B cell (primary cell): Measurements from ENCODE around the gene SPOP. TPM values are rescaled to one million over a fixed set of nuclear protein-coding genes. Genes with fewer than 3 reads are reported as not detected.

Experiments
- ATAC-seq: fragments of 200-7000 bp; cut with Tn5 transposase; one replicate; pipeline ENCODE4 v1.10.0; 2021; ENCODE audit warnings: low read depth, mild to moderate bottlenecking, moderate number of reproducible peaks, moderate library complexity
- CTCF ChIA-PET: fragments of 350-600 bp; sonication (Branson Sonifier 250); formaldehyde crosslinking; loops from one replicate; lab custom pipeline; 2021; ENCODE audit warnings: antibody characterized with exemption, inconsistent platforms; lab: Charles Lee
- POLR2A ChIA-PET: fragments of 350-600 bp; sonication (Branson Sonifier 250); formaldehyde crosslinking; loops from one replicate; lab custom pipeline; 2021; ENCODE audit warnings: antibody characterized with exemption; lab: Charles Lee
- DNase-seq: peaks from one replicate; pipeline ENCODE4 v3.0.0; 2013
- H2AFZ ChIP-seq: 2 replicates; pipeline ENCODE4 v1.6.1; 2012; ENCODE audit warnings: mild to moderate bottlenecking, low read depth, low read length; ENCODE audit not compliant: insufficient read depth, poor library complexity, severe bottlenecking
- H3K27ac ChIP-seq, 2 donors: 1 replicate in 1 of 2; 2 replicates in 1 of 2; pipeline ENCODE4 v1.5.1; 2012 to 2013; ENCODE audit warnings: low read length in 2 of 2, mild to moderate bottlenecking in 2 of 2, moderate library complexity in 1 of 2
- H3K27me3 ChIP-seq, 4 experiments: fragments of 200-600 bp in 1 of 4; sonication (generic) in 1 of 4; replicated peaks in 1 of 4; 1 replicate in 2 of 4; 2 replicates in 2 of 4; pipeline versions ENCODE4 v1.6.1 to v1.7.0; 2013 to 2016; ENCODE audit warnings: low read length in 3 of 4, mild to moderate bottlenecking in 2 of 4, mixed read lengths in 1 of 4, moderate library complexity in 1 of 4; ENCODE audit not compliant: insufficient read depth in 4 of 4, control insufficient read depth in 3 of 4; ENCODE audit errors: control extremely low read depth in 1 of 4
- H3K36me3 ChIP-seq, 2 experiments: replicated peaks in 1 of 2; 1 replicate in 1 of 2; 2 replicates in 1 of 2; pipeline versions ENCODE4 v1.6.1 to v1.7.1; 2013; ENCODE audit warnings: low read length in 1 of 2; ENCODE audit not compliant: insufficient read depth in 2 of 2, control insufficient read depth in 1 of 2; ENCODE audit errors: control extremely low read depth in 1 of 2, extremely low read depth in 1 of 2
- H3K4me1 ChIP-seq, 2 donors: fragments of 200-600 bp in 1 of 2; sonication (generic) in 1 of 2; 1 replicate in 1 of 2; 2 replicates in 1 of 2; pipeline versions ENCODE4 v1.5.1 to v1.6.1; 2013 to 2017; ENCODE audit warnings: low read length in 2 of 2; ENCODE audit not compliant: control insufficient read depth in 2 of 2, insufficient read depth in 2 of 2
- H3K4me2 ChIP-seq: replicated peaks from 2 replicates; pipeline ENCODE3; 2012; ENCODE audit warnings: mild to moderate bottlenecking, low read depth, low read length; ENCODE audit not compliant: poor library complexity, severe bottlenecking
- H3K4me3 ChIP-seq, 5 experiments: fragments of 200-600 bp in 1 of 5; sonication (generic) in 1 of 5; 1 replicate in 3 of 5; 2 replicates in 2 of 5; pipeline versions ENCODE4 v1.5.1 to v1.7.0; 2011 to 2016; ENCODE audit warnings: low read length in 4 of 5, mild to moderate bottlenecking in 4 of 5, low read depth in 2 of 5, control low read depth in 1 of 5, moderate library complexity in 1 of 5; ENCODE audit not compliant: insufficient read depth in 1 of 5; ENCODE audit errors: control extremely low read depth in 1 of 5, extremely low read depth in 1 of 5
- H3K79me2 ChIP-seq: fragments of 200-600 bp; sonication (generic); one replicate; pipeline ENCODE4 v1.6.0; 2016; ENCODE audit warnings: low read length; ENCODE audit not compliant: control insufficient read depth, insufficient read depth
- H3K9ac ChIP-seq: fragments of 200-600 bp; sonication (generic); 2 replicates; pipeline ENCODE4 v1.6.1; 2017; ENCODE audit warnings: mild to moderate bottlenecking, low read length, moderate library complexity
- H3K9me3 ChIP-seq, 3 donors: one replicate each; pipeline versions ENCODE4 v1.6.1 to v1.7.1; 2013; ENCODE audit warnings: low read length in 2 of 3; ENCODE audit not compliant: control insufficient read depth in 2 of 3, insufficient read depth in 1 of 3; ENCODE audit errors: control extremely low read depth in 1 of 3
- H4K20me1 ChIP-seq: 2 replicates; pipeline ENCODE4 v1.6.0; 2012; ENCODE audit warnings: mild to moderate bottlenecking, low read length; ENCODE audit not compliant: insufficient read depth, control insufficient read depth, poor library complexity, severe bottlenecking
- H3K27ac Mint-ChIP-seq: one replicate; pipeline ENCODE4 v1.8.0; 2021; ENCODE audit warnings: mixed read lengths
- H3K27me3 Mint-ChIP-seq: one replicate; pipeline ENCODE4 v1.8.0; 2021; ENCODE audit warnings: mixed read lengths
- H3K4me1 Mint-ChIP-seq: one replicate; pipeline ENCODE4 v1.8.0; 2021; ENCODE audit warnings: mixed read lengths
- H3K4me3 Mint-ChIP-seq: one replicate; pipeline ENCODE4 v1.8.0; 2021; ENCODE audit warnings: mixed read lengths
- H3K9me3 Mint-ChIP-seq: one replicate; pipeline ENCODE4 v1.8.0; 2022; ENCODE audit warnings: mixed read lengths; ENCODE audit not compliant: insufficient read depth
- CTCF ChIP-seq: fragments of 200-600 bp; IDR thresholded peaks from one replicate; pipeline ENCODE4 v1.8.0; 2022; ENCODE audit warnings: antibody characterized with exemption, mild to moderate bottlenecking
- EZH2 ChIP-seq: IDR thresholded peaks from 2 replicates; pipeline ENCODE4 v1.6.1; 2012; ENCODE audit warnings: borderline replicate concordance, low read depth, mild to moderate bottlenecking, moderate library complexity, low read length; ENCODE audit not compliant: insufficient read depth, poor library complexity, severe bottlenecking
- WGBS: methylation state at CpG from one replicate; pipeline ENCODE4 v1.1.5; 2013; ENCODE audit warnings: missing lambda C conversion rate; ENCODE audit not compliant: insufficient coverage; 5-methylcytosine and 5-hydroxymethylcytosine counted together
- intact Hi-C: fragments of 100-400 bp; cut with micrococcal nuclease; formaldehyde crosslinking; loops from one replicate; pipeline ENCODE4 v1.10.0; 2022
- polyA plus RNA-seq: library from polyadenylated mRNA; depleted of rRNA; stranded (reverse); fragments of >200 nt; gene quantifications from 2 replicates; pipeline ENCODE4 v1.2.3, GENCODE V29; 2012
- total RNA-seq, 2 donors: library from RNA; stranded (reverse); fragments of 120-200 nt in 1 of 2; gene quantifications; 1 replicate in 1 of 2; 2 replicates in 1 of 2; pipeline versions ENCODE4 v1.2.3 to v1.2.4, GENCODE V29; 2013 to 2022

SPOP gene
- total and polyA plus RNA-seq, 2 donors (not counting 1 experiment from before 2014, with no cell fraction given) = 27.0 to 72.1 TPM

- peaks cover 15% of the 10 kb centered on the region for H3K79me2 ChIP-seq
- H3K9me3 ChIP-seq = no peaks in the 10 kb centered on the region
- H3K4me3 Mint-ChIP-seq = no peak overlapping the region
- TF ChIP-seq CTCF (no peak), EZH2 (no peak)
- H2AFZ ChIP-seq = no peak overlapping the region
- ATAC-seq = no peak
- H3K4me2 ChIP-seq = no peak overlapping the region
- H4K20me1 ChIP-seq = peaks cover 24% of the 10 kb centered on the region
- H3K9me3 Mint-ChIP-seq = no peaks in the 10 kb centered on the region
- H3K27me3 ChIP-seq = no peaks in the 10 kb centered on the region
- intact Hi-C loops = no loop called here
- no peak overlapping the region for H3K4me3 ChIP-seq
- H3K27ac ChIP-seq = no peak overlapping the region
- CTCF ChIA-PET = interaction anchor here (0.6 kb wide), 1 partner anchor 52 kb away, joined by 3 read pairs; no protein-coding TSS in a partner anchor
- H3K27ac Mint-ChIP-seq = no peak overlapping the region
- H3K4me1 Mint-ChIP-seq = no peaks in the 10 kb centered on the region
- peaks cover 4 to 69% of the 10 kb centered on the region in 2 experiments for H3K36me3 ChIP-seq
- no peaks in the 10 kb centered on the region for H3K4me1 ChIP-seq
- POLR2A ChIA-PET = interaction anchor here (0.6 kb wide), 1 partner anchor 23 kb away, joined by 3 read pairs; no protein-coding TSS in a partner anchor
- no peak for DNase-seq
- H3K9ac ChIP-seq = no peak overlapping the region
- no peaks in the 10 kb centered on the region for H3K27me3 Mint-ChIP-seq
Measured at GRCh38 chr17:49621420-49621819, 56.5 kb downstream of the SPOP start.

GRCh38 chr17:49618028-49618611 lies 59.8 kb downstream of the SPOP start:
- ChIA-PET POLR2A (no interaction called here), CTCF (interaction anchor here (0.9 to 1.5 kb wide), 3 partner anchors 61 to 327 kb away, joined by 3 read pairs; no protein-coding TSS in a partner anchor)
- H3K27ac ChIP-seq = no peak overlapping the region
- Mint-ChIP-seq H3K4me3 (no peak overlapping the region), H3K4me1 (no peaks in the 10 kb centered on the region), H3K27ac (no peak overlapping the region), H3K9me3 (no peaks in the 10 kb centered on the region), H3K27me3 (no peaks in the 10 kb centered on the region)
- intact Hi-C loops = no loop called here
- no peak overlapping the region for H3K4me3 ChIP-seq
- DNase-seq (no peak), ATAC-seq (no peak)
- no peak overlapping the region for H3K9ac ChIP-seq
- peaks cover 2 to 83% of the 10 kb centered on the region in 2 experiments for H3K36me3 ChIP-seq
- TF ChIP-seq CTCF = no peak
- H3K4me2 ChIP-seq = no peak overlapping the region
- WGBS = 90% methylated on average over 2 of the region's 3 CpGs
- H3K79me2 ChIP-seq = peaks cover 12% of the 10 kb centered on the region
- no peak overlapping the region for H2AFZ ChIP-seq
- H4K20me1 ChIP-seq = peaks cover 17% of the 10 kb centered on the region
- no peaks in the 10 kb centered on the region for H3K4me1 ChIP-seq
- H3K27me3 ChIP-seq = no peaks in the 10 kb centered on the region
- H3K9me3 ChIP-seq = no peaks in the 10 kb centered on the region
